NCI-H69 (cell line): Measurements from ENCODE around the gene RCE1.
"Not testable (repeated sequence)": the region's sequence is repeated elsewhere in the genome, so short reads cannot be mapped to it uniquely, and the experiment has no call there.

Experiments used
- DNase-seq: peaks from one replicate; lab custom pipeline; 2025; lab: John Stamatoyannopoulos, UW

The RCE1 gene, protein sequence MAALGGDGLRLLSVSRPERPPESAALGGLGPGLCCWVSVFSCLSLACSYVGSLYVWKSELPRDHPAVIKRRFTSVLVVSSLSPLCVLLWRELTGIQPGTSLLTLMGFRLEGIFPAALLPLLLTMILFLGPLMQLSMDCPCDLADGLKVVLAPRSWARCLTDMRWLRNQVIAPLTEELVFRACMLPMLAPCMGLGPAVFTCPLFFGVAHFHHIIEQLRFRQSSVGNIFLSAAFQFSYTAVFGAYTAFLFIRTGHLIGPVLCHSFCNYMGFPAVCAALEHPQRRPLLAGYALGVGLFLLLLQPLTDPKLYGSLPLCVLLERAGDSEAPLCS

DNA sequence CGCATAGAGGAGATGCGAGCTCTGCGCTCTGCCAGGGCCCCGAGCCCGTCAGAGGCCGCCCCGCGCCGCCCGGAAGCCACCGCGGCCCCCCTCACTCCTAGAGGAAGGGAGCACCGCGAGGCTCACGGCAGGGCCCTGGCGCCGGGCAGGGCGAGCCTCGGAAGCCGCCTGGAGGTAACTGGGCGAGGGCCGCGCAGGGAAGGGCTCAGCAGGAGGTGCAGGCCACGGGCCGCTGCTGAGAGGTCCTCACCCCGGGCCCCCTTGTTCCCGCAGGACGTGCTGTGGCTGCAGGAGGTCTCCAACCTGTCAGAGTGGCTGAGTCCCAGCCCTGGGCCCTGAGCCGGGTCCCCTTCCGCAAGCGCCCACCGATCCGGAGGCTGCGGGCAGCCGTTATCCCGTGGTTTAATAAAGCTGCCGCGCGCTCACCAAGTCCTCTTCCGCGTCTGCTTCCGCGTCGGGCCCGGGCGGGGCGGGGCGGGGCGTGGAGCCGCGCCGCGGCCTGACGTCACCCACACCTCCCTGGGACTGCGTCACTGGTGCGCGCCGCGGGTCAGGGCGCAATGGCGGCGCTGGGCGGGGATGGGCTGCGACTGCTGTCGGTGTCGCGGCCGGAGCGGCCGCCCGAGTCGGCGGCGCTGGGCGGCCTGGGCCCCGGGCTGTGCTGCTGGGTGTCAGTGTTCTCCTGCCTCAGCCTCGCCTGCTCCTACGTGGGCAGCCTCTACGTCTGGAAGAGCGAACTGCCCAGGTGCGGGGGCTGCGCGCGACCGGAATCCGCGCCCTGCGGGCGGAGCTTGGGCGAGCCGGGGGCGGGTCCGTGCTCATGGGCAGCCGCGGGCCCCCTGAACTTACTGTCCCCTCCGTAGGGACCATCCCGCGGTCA, at the start of gene RCE1:
RCE1 (plus strand) TSS at position 546 of the 880 bp plus-strand sequence; CDS start at position 561, 15 bp downstream.
- peak; percentile 97 for DNase-seq

DNA sequence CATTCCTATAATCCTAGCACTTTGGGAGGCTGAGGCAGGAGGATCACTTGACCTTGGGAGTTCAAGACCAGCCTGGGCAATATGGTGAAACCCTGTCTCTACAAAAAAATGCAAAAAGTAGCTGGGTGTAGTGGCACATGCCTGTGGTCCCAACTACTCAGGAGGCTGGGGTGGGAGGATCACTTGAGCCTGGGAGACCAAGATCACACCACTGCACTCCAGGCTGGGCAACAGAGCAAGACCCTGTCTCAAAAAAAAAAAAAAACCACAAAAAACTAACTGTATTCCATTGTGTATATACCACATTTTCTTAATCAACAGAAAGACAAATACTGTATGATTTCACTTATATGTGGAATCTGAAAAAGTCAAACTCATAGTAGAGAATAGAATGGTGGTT, 43.4 kb upstream of the RCE1 start:
- DNase-seq = not testable (repeated sequence)

GRCh38 chr11:66800720-66801428, 42.4 kb upstream of the RCE1 start:
- no peak for DNase-seq

DNA sequence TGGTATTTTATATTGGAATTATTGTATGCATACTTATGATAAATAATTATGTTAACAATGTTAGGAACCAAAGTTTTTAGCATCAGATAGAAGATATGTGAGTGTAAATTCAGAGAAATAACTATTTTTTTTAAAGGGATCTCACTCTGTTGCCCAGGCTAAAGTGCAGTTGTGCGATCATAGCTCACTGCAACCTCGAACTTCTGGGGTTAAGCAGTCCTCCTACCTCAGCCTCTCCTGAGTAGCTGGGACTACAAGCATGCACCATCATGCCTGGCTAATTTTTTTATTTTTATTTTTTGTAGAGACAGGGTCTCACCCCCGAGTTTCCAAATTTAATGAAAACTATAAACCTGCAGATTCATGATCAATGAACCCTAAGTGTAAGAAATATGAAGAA, 33.6 kb upstream of the RCE1 start:
- DNase-seq = no peak

- no peak for DNase-seq
Observed at GRCh38 chr11:66810576-66811185, 32.6 kb upstream of the RCE1 start.

DNA sequence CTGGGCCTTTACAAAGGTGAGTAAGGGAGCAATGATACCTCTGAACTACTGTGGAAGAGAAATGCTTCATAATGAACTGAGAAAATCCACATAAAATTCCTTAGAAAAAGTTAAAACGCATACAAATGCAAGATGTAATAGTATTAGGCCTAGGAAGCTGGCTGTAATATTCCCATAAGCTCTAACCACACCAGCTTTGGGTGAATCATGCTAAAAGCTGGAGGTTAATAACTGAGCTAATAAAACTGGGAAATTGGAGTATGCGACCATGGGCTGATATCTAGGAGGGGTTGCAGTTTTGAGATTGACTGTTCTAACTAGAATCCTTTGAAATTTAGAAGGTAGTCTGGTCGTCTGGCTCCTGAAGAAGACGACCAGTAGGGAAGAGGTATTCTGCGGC, 28.6 kb upstream of the RCE1 start:
- DNase-seq = no peak

DNA sequence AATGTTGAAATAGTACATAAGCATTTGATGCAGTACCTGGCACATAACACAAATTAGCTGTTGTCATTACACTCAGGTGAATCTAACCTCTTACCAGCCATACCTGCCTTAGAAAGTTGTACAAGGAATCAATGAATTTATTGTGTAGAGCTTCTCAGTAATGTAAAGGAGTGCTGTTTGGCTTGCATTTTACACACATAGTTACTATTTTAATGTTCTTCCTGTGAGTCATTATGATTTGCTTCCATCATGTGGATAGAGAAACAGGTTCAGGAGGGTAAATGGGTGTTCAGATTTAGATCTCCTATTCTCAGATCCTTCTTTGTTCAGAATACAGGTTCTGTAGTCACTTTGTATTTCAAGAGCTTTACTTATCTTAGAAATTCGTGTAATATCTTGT, 27.6 kb upstream of the RCE1 start:
- DNase-seq = no peak

GRCh38 chr11:66818231-66818955, 24.8 kb upstream of the RCE1 start:
- DNase-seq = no peak

GRCh38 chr11:66820381-66820780, 22.9 kb upstream of the RCE1 start:
- DNase-seq = no peak

DNA sequence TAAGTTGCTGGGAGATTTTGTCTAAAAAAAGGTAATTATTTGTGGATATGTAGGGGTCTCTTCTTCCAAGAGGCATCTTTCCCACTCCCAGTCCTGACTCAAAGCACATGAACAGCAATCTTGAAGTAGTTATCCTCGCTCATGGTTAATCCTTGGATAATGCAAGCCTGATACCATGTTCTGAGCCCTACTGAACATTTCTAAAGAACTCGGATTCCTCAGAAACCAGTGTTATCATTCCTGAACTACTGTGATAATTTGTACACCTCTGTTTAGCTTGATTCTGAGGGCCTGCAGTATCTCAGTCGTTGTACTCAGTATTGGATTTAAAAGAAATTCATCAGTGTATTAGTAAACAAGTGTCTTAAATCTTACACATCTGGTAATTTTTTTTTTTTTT, 22.3 kb upstream of the RCE1 start:
- no peak for DNase-seq

DNA sequence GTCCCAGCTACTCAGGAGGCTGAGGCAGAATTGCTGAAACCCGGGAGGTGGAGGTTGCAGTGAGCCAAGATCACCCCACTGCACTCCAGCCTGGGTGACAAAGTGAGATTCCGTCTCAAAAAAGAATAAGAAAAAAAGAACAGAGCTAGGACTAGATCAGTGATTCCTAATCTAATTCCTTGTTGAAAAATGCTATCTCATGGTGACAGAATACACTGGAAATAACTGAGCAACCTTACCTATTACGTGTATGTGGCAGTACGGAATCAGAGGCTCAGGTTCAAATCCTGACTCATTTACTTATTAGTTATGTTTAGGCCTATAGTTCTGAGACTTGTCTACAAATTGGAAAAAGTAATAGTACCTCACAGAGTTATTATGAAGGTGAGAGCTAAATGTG, 19.5 kb upstream of the RCE1 start:
- DNase-seq = no peak

DNA sequence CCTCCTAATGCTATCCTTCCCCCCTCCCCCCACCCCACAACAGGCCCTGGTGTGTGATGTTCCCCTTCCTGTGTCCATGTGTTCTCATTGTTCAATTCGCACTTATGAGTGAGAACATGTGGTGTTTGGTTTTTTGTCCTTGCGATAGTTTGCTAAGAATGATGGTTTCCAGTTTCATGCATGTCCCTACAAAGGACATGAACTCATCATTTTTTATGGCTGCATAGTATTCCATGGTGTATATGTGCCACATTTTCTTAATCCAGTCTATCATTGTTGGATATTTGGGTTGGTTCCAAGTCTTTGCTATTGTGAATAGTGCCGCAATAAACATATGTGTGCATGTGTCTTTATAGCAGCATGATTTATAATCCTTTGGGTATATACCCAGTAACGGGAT, 18.7 kb upstream of the RCE1 start:
- DNase-seq = not testable (repeated sequence)

DNA sequence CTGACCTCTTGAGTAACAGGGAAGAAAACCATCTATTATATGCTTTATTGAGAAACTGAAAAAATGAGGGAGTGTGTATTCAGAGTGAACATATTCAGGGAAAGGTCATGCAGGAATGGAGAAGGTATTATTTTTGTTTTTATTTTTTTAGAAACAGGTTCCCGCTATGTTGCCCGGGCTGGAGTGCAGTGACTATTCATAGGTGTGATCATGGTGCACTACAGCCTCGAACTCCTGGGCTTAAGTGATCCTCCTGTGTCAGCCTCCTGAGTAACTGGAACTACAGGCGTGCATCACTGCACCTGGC, 8.7 kb upstream of the RCE1 start:
- DNase-seq = no peak

DNA sequence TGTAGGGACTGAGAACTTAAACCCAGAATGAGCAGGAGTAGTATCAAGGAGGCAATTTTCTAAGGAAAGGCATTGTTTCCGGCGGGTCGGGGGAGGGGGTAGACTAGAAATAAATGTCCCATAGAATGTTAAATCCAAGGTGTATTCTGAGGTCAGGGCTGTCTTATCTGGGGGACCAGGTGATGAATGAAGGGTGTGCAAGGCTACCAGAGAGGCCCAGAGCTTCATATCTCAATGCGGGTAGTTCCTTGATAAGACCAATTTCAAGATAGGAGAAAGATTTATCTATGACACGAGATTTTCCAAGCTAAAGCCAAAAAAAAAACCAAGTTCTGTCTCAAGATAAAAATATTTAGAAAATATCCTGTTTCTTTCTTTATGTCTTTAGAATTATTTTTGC, 8.3 kb upstream of the RCE1 start:
- DNase-seq = no peak

DNA sequence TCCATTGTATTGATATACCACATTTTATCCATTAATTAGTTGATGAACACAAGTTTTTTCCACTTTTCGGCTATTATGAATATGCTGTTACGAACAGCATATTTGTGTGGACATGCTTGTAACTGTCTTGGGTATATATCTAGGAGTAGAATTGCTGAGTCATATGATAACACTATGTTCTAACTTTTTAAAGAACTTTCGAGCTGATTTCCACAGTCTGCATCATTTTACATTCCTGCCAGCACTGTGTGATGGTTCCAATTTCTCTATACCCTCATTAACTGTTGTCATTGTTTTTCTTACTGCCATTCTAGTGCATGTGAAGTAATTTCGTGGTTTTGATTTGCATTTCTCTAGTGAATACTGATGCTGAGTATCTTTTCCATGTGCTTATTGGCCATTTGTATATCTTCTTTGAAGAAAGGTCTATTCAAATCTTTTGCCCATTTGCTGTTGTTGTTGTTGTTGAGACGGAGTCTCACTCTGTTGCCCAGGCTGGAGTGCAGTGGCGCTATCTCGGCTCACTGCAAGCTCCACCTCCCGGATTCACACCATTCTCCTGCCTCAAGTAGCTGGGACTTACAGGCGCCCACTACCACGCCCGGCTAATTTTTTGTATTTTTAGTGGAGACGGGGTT, 7.4 kb upstream of the RCE1 start:
- DNase-seq = no peak

- no peak for DNase-seq
Observed at GRCh38 chr11:66840317-66841091, 2.7 kb upstream of the RCE1 start.

DNA sequence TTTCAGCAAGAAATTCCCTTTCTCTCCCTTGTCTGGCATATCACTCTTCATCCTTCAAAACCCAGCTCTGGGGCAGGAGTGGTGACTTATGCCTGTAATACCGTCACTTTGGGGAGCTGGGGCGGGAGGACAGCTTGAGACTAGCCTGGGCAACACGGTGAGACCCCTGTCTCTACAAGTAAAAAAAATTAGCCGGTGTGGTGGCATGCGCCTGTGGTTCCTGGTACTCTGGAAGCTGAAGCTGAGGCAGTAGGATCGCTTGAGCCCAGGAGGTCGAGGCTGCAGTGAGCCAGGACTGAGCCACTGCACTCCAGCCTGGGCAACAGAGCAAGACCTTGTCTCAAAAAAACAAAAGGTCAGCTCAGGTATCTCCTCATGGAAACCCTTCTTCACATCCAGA, 1.4 kb upstream of the RCE1 start:
- no peak for DNase-seq

DNA sequence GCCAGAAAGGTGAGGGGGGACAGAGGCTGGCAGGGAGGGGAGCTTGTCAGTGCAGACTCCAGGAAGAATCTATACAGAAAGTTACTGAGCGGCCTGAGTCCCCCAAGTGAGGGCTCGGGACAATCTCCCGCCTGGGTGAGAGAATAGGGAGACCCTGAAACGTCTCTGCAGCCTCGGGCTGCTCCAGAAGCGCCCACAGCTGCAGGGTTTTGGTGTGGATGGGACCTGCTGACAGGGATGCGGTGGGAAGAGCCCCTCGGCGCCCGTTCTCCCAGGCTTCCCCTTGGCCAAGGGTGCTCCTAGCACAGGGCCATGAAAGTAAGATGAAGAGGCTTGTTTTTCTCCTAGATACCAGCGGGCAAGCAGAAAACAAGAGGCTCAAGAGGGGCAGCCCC, 743 bp upstream of the RCE1 start:
- no peak for DNase-seq

DNA sequence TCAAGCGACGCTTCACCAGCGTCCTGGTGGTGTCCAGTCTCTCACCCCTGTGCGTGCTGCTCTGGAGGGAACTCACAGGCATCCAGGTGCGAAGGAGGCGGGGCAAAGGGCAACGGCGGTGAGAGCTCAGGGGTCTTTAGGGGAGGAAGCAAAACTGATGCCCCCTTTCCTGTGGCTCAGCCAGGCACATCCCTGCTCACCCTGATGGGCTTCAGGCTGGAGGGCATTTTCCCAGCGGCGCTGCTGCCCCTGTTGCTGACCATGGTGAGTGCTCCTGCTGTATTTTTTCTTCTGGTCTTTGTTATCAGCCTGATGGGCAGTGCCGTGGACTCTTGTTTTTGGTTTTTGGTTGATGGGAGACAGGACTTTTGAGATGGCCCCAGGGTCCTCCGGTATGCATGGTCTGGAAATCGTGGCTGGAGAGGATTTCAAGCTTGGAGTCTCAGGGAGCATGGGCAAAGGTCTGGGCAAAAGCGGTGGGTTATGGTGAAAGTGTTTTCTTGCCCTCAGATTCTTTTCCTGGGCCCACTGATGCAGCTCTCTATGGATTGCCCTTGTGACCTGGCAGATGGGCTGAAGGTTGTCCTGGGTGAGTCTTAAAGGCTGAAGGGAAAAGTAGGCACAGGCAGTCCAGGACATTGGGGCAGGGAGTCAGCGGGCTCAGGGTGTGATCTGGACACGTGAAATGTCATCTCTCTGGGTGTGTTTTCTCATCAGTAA, 695 bp downstream of the RCE1 start:
- no peak for DNase-seq
